WTC11 (cell line): ENCODE results near the gene MGMT.

ENCODE experiments used
- FOXJ3 ChIP-seq: sonication (generic); formaldehyde crosslinking; IDR thresholded peaks from 2 replicates; pipeline ENCODE4 v1.9.0; 2021; ENCODE audit warnings: missing genetic modification reagents, mild to moderate bottlenecking, borderline replicate concordance
- JAZF1 ChIP-seq: fragments of 250-450 bp; sonication (Bioruptor Pico); IDR thresholded peaks from 2 replicates; pipeline ENCODE4 v1.9.0; 2021; ENCODE audit warnings: moderate library complexity, mild to moderate bottlenecking, inconsistent platforms
- MAX ChIP-seq: sonication (generic); formaldehyde crosslinking; IDR thresholded peaks from 2 replicates; pipeline ENCODE4 v1.8.0; 2022; ENCODE audit warnings: mild to moderate bottlenecking, missing genetic modification reagents
- NR3C1 ChIP-seq: sonication (generic); formaldehyde crosslinking; conservative IDR thresholded peaks from 2 replicates; pipeline ENCODE4 v1.8.1; 2023; ENCODE audit warnings: low read depth, mild to moderate bottlenecking, missing genetic modification reagents
- SP1 ChIP-seq: sonication (generic); formaldehyde crosslinking; conservative IDR thresholded peaks from 2 replicates; pipeline ENCODE4 v1.8.1; 2022; ENCODE audit warnings: missing genetic modification reagents
- ZNF121 ChIP-seq: sonication (generic); formaldehyde crosslinking; IDR thresholded peaks from 2 replicates; pipeline ENCODE4 v1.8.0; 2023; ENCODE audit warnings: missing genetic modification reagents
- TF ChIP-seq, protein P1 (sequence below): fragments of 200-600 bp; IDR thresholded peaks from 2 replicates; pipeline ENCODE4 v1.8.0; 2022; ENCODE audit warnings: antibody characterized with exemption
- TF ChIP-seq, protein P2 (sequence below): sonication (generic); formaldehyde crosslinking; IDR thresholded peaks from 2 replicates; pipeline ENCODE4 v1.8.1; 2023; ENCODE audit warnings: mild to moderate bottlenecking, missing genetic modification reagents, moderate library complexity

- TF ChIP-seq NR3C1 (CRISPR knock-in tag) (no peak), MAX (no peak), JAZF1 (CRISPR knock-in tag) (no peak), FOXJ3 (CRISPR knock-in tag) (no peak), SP1 (CRISPR knock-in tag) (no peak), ZNF121 (no peak)
- TF ChIP-seq, protein P1, sequence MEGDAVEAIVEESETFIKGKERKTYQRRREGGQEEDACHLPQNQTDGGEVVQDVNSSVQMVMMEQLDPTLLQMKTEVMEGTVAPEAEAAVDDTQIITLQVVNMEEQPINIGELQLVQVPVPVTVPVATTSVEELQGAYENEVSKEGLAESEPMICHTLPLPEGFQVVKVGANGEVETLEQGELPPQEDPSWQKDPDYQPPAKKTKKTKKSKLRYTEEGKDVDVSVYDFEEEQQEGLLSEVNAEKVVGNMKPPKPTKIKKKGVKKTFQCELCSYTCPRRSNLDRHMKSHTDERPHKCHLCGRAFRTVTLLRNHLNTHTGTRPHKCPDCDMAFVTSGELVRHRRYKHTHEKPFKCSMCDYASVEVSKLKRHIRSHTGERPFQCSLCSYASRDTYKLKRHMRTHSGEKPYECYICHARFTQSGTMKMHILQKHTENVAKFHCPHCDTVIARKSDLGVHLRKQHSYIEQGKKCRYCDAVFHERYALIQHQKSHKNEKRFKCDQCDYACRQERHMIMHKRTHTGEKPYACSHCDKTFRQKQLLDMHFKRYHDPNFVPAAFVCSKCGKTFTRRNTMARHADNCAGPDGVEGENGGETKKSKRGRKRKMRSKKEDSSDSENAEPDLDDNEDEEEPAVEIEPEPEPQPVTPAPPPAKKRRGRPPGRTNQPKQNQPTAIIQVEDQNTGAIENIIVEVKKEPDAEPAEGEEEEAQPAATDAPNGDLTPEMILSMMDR = no peak
- TF ChIP-seq, protein P2, sequence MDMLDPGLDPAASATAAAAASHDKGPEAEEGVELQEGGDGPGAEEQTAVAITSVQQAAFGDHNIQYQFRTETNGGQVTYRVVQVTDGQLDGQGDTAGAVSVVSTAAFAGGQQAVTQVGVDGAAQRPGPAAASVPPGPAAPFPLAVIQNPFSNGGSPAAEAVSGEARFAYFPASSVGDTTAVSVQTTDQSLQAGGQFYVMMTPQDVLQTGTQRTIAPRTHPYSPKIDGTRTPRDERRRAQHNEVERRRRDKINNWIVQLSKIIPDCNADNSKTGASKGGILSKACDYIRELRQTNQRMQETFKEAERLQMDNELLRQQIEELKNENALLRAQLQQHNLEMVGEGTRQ (CRISPR knock-in tag) = no peak
Measured at GRCh38 chr10:129483430-129484010, 16.5 kb downstream of the MGMT start.
